Measurements from ENCODE around the gene NAIP.
"Not testable (repeated sequence)": the region's sequence is repeated elsewhere in the genome, so short reads cannot be mapped to it uniquely, and the experiment has no call there.

GRCh38 chr5:71031046-71031776, 6.1 kb upstream of the NAIP start:
- not testable (repeated sequence) for TF ChIP-seq CTCF, POLR2A, EP300 (IDR thresholded peaks at IDR 0.05)
